ENCODE results near the gene MMP12. TPM values are rescaled to one million over a fixed set of nuclear protein-coding genes. Genes with fewer than 3 reads are reported as not detected.
"Not testable (repeated sequence)": the region's sequence is repeated elsewhere in the genome, so short reads cannot be mapped to it uniquely, and the experiment has no call there.

Gene MMP12
- total RNA-seq, 1 donor, result 0.36 TPM

DNA sequence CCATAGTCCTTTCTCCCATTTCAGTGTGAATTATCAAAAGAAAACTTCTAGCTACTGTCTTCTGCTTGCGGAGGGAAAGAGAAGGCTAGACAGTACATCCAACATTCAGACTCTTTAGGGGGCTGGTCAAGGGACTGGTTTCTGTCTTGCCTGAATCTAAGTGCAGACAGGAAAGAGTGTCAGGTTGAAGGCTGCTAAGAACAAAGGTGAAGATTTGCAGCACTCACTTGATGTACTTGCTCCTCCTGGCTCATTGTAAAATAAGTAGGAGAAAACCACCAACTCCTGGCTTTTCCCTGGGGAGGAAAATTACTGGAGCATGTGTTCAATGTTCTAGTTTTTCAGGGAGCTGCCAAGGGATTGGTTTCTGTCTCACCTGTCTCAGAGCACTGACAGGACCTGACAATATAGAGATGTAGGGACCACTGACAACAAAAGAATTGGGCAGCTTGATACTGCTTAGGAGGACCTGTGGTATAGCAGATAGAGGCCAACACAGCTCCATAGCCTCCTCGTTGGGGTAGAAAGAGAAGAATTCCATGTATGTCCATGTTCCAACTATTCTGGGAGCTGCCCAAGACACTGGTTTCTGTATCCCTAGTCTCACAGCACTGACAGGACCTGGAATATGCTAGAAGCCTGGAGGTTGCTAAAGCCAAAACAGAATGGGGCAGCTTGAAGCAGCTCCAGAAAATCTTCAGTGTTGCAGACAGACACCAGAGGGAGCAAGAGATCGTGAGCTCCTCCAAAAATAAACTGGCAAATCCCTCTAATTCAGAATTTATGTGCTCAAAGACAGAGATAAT, 39.7 kb upstream of the MMP12 start:
- Histone ChIP-seq H3K4me3 (ENCODE audit: insufficient read depth, low read length) (no peak overlapping the region), H2AFZ (ENCODE audit: low read length) (peak overlapping the region; percentile 16), H3K36me3 (ENCODE audit: insufficient read depth, low read length) (no peaks in the 10 kb centered on the region), H3K4me2 (ENCODE audit: insufficient read depth, low read length) (no peak overlapping the region), H3K9me3 (ENCODE audit: low read depth, low read length) (no peaks in the 10 kb centered on the region), H3K79me2 (ENCODE audit: insufficient read depth, low read length) (no peaks in the 10 kb centered on the region), H3K27ac (ENCODE audit: low read depth, low read length) (no peak overlapping the region), H3K27me3 (ENCODE audit: insufficient read depth, low read length) (no peaks in the 10 kb centered on the region), H3K4me1 (ENCODE audit: insufficient read depth, low read length) (no peaks in the 10 kb centered on the region), H4K20me1 (ENCODE audit: insufficient read depth, low read length) (no peaks in the 10 kb centered on the region)
- DNase-seq (ENCODE audit: insufficient read length, low spot score, missing footprints), result peak; percentile 73
- TF ChIP-seq, protein P1, sequence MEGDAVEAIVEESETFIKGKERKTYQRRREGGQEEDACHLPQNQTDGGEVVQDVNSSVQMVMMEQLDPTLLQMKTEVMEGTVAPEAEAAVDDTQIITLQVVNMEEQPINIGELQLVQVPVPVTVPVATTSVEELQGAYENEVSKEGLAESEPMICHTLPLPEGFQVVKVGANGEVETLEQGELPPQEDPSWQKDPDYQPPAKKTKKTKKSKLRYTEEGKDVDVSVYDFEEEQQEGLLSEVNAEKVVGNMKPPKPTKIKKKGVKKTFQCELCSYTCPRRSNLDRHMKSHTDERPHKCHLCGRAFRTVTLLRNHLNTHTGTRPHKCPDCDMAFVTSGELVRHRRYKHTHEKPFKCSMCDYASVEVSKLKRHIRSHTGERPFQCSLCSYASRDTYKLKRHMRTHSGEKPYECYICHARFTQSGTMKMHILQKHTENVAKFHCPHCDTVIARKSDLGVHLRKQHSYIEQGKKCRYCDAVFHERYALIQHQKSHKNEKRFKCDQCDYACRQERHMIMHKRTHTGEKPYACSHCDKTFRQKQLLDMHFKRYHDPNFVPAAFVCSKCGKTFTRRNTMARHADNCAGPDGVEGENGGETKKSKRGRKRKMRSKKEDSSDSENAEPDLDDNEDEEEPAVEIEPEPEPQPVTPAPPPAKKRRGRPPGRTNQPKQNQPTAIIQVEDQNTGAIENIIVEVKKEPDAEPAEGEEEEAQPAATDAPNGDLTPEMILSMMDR (IDR thresholded peaks at IDR 0.05; ENCODE audit: extremely low read depth, low read depth, low read length), result peak; percentile 79

- H2AFZ ChIP-seq (ENCODE audit: low read length), result no peak overlapping the region
- TF ChIP-seq, protein P1 (IDR thresholded peaks at IDR 0.05; ENCODE audit: extremely low read depth, low read depth, low read length), result no peak
Observed at GRCh38 chr11:102912482-102912830, 37.7 kb upstream of the MMP12 start.

GRCh38 chr11:102911758-102912481, 37.1 kb upstream of the MMP12 start:
- Histone ChIP-seq H3K27ac (ENCODE audit: low read depth, low read length) (no peak overlapping the region), H3K4me3 (ENCODE audit: insufficient read depth, low read length) (no peak overlapping the region), H3K9me3 (ENCODE audit: low read depth, low read length) (no peaks in the 10 kb centered on the region), H2AFZ (ENCODE audit: low read length) (no peak overlapping the region), H3K79me2 (ENCODE audit: insufficient read depth, low read length) (no peaks in the 10 kb centered on the region), H3K4me1 (ENCODE audit: insufficient read depth, low read length) (no peaks in the 10 kb centered on the region), H3K36me3 (ENCODE audit: insufficient read depth, low read length) (no peaks in the 10 kb centered on the region), H4K20me1 (ENCODE audit: insufficient read depth, low read length) (no peaks in the 10 kb centered on the region), H3K4me2 (ENCODE audit: insufficient read depth, low read length) (no peak overlapping the region), H3K27me3 (ENCODE audit: insufficient read depth, low read length) (peaks cover 3% of the 10 kb centered on the region)
- DNase-seq (ENCODE audit: insufficient read length, low spot score, missing footprints), result no peak
- TF ChIP-seq, protein P1 (IDR thresholded peaks at IDR 0.05; ENCODE audit: extremely low read depth, low read depth, low read length), result no peak

More at GRCh38 chr11:102912482-102912830, 37.7 kb upstream of the MMP12 start:
- Histone ChIP-seq H3K79me2 (ENCODE audit: insufficient read depth, low read length) (no peaks in the 10 kb centered on the region), H3K4me3 (ENCODE audit: insufficient read depth, low read length) (no peak overlapping the region), H3K9me3 (ENCODE audit: low read depth, low read length) (no peaks in the 10 kb centered on the region), H4K20me1 (ENCODE audit: insufficient read depth, low read length) (no peaks in the 10 kb centered on the region), H3K27ac (ENCODE audit: low read depth, low read length) (no peak overlapping the region), H3K4me2 (ENCODE audit: insufficient read depth, low read length) (no peak overlapping the region), H3K27me3 (ENCODE audit: insufficient read depth, low read length) (peaks cover 3% of the 10 kb centered on the region), H3K36me3 (ENCODE audit: insufficient read depth, low read length) (no peaks in the 10 kb centered on the region), H3K4me1 (ENCODE audit: insufficient read depth, low read length) (no peaks in the 10 kb centered on the region)
- DNase-seq (ENCODE audit: insufficient read length, low spot score, missing footprints), result no peak

DNA sequence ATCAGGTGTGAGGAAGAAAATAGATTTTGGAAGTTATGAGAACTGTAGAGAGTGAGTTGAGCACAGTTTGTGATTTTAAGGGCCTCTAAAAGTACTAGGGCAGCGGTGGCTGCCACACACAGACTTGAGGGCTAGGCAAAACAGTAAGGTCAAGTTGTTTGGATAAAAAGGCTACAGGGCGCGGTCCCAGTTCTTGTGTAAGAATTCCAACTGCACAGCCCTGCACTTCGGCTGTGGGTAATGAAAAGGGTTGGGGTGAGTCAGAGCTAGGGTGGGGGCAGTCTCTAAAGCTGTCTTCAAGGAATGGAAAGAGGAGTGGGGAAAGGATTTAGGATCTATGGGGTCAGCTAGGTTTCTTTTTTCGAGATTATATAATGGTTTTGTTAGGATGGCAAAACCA, 31.1 kb upstream of the MMP12 start:
- H2AFZ ChIP-seq (ENCODE audit: low read length); H4K20me1 ChIP-seq (ENCODE audit: insufficient read depth, low read length); H3K79me2 ChIP-seq (ENCODE audit: insufficient read depth, low read length); H3K4me3 ChIP-seq (ENCODE audit: insufficient read depth, low read length); DNase-seq (ENCODE audit: insufficient read length, low spot score, missing footprints); H3K4me1 ChIP-seq (ENCODE audit: insufficient read depth, low read length); H3K4me2 ChIP-seq (ENCODE audit: insufficient read depth, low read length); H3K27ac ChIP-seq (ENCODE audit: low read depth, low read length); H3K36me3 ChIP-seq (ENCODE audit: insufficient read depth, low read length); H3K27me3 ChIP-seq (ENCODE audit: insufficient read depth, low read length); H3K9me3 ChIP-seq (ENCODE audit: low read depth, low read length): not testable (repeated sequence)

DNA sequence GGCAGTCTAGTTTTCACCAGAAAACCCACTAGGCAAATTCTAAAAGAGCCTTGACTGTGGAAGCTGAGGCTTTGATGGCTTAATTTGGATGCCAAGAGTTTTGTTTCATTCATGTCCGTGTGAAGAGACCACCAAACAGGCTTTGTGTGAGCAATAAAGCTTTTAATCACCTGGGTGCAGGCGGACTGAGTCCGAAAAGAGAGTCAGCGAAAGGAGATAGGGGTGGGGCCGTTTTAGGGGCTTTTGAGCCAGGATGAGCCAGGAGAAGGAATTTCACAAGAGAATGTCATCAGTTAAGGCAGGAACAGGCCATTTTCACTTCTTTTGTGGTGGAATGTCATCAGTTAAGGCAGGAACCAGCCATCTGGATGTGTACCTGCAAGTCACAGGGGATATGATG, 29.1 kb upstream of the MMP12 start:
- H3K4me2 ChIP-seq (ENCODE audit: insufficient read depth, low read length); H4K20me1 ChIP-seq (ENCODE audit: insufficient read depth, low read length); H2AFZ ChIP-seq (ENCODE audit: low read length); DNase-seq (ENCODE audit: insufficient read length, low spot score, missing footprints); H3K36me3 ChIP-seq (ENCODE audit: insufficient read depth, low read length); H3K4me1 ChIP-seq (ENCODE audit: insufficient read depth, low read length); H3K27ac ChIP-seq (ENCODE audit: low read depth, low read length); H3K27me3 ChIP-seq (ENCODE audit: insufficient read depth, low read length); H3K4me3 ChIP-seq (ENCODE audit: insufficient read depth, low read length); H3K79me2 ChIP-seq (ENCODE audit: insufficient read depth, low read length); H3K9me3 ChIP-seq (ENCODE audit: low read depth, low read length): not testable (repeated sequence)

Measured in osteoblast (primary cell).